Measurements from ENCODE around the gene GRIK1. TPM values are rescaled to one million over a fixed set of nuclear protein-coding genes. Genes with fewer than 3 reads are reported as not detected.
"Not testable (repeated sequence)": the region's sequence is repeated elsewhere in the genome, so short reads cannot be mapped to it uniquely, and the experiment has no call there.

Gene GRIK1
- total RNA-seq, 1 donor = not detected

DNA sequence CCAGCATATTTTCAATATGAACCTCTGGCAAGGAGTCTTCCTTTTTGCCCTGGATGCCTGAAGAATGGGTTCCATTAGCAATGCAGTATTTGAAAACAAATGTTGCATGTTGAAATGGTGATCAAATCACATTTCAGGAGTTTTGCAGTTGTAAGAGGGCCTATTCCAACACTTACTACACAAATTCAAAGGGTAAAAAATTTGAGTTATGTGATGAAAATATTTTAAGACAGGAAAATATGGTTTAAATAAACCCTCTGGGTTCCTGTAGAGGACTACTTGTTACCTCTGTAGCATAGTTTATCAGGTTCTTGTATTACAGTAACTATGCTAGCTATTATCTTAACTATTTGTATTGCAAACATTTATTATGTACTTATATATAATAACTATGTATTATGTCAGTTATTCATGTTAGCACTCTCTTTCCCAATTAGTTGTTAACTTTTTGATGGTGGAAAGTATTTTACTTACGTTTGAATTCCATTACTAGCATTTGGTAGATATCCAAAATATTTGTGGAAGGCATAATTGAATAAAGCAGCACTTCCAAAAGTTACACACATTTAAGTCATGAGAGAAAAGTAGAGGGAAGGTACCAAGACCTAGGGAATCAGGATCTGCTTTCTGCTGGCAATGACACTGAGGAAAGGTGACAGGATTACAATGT lies 312.9 kb downstream of the GRIK1 start:
- DNase-seq (ENCODE audit: low read depth in 2 of 3, low spot score in 2 of 3) = no peak

DNA sequence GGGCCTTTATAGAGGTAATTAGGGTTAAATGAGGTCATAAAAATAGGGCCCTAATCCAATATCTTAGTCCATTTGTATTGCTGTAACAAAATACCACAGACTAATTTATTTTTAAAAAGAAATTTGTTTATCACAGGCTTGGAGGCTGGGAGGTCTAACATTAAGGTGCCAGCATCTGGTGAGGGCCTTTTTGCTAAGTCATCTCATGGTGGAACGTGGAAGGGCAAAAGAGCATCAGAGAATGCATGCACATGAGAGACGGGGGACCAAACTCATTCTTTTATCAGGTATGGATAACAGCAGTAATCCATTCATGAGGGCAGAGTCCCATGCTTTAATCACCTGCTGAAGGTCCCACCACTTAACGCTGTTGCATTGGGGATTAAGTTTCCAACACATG lies 313.8 kb downstream of the GRIK1 start:
- DNase-seq (ENCODE audit: low read depth in 2 of 3, low spot score in 2 of 3) = no peak

DNA sequence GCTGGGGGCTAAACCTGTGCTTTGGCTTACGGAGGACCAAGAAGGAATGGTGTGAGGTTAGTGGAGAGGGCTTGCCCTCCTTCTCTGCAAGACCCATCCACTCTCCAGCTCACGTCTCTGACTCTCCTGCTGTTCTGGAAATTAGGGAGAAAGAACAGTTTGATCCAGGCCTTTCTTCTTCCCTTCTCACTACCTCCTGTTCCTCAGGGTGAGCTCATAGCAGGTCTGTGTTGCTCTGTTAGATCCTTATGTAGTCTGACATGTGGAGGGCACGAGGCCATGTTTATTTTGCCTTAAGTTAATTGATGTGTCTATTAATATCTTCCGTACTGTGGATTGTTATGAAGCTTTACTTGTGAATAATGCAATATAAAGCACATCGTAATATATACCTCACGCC lies 315.0 kb downstream of the GRIK1 start:
- no peak for DNase-seq (ENCODE audit: low read depth in 2 of 3, low spot score in 2 of 3)

DNA sequence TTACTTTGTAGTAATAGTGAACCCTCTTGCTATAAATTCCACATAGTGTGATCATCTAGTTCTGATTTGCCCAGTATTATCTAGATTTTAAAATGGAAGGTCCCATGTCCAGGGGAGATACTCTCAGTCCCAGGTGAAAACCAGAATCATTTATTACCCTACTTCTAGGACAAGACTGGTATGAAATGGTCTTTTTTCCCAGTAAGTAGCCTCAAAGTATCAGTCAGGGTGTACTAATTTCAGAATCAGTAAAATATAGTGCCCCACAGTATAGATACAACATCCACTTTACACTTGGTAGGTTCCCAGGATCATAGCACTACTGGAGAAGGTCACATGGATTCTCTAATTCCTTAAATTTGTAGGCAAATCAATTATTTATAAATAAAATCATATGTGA lies 318.3 kb downstream of the GRIK1 start:
- DNase-seq (ENCODE audit: low read depth in 2 of 3, low spot score in 2 of 3) = no peak

DNA sequence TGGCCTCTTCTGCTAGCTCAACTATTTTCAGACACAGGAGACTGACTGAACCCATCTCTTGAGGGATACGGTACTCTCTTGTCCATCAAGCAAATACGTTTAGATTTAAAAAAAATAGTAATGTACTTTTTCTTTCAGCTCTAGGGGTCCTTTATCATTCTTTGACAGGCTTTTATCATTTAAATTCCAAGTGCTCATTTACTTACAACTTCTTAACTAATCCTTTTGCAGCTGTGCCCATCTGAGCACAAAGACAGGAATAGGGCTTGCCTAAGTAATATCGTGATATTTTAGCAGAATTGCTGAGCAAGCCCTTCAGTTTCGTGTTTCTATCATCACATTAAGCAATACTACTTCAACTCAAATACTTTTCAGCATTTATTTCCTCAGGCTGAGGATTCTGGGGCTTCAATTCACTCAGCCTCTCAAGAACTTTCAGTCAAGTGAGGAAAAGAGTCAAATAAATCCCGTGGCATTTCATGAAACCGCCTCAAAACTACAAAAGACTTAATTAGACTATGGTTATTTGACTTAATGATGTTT lies 323.5 kb downstream of the GRIK1 start:
- no peak for DNase-seq (ENCODE audit: low read depth in 2 of 3, low spot score in 2 of 3)

DNA sequence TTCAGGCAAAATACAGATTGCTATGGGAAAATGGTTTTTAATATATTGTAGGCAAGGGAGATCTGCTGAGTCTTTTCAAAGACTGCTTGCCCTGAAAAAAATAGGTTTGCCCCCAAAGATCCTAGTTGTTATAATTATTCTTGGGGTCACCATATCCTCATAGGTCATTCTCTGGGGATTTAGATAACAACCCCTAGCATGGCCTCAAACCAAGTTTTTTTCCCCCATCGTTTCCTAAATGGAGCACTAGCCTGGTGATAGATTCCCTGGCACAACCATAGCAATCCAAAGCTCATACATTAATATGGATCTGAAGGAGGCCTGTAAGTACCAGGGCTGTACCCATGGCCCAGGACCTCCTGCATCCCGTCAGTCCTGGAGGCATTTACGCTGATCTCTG lies 325.9 kb downstream of the GRIK1 start:
- no peak for DNase-seq (ENCODE audit: low read depth in 2 of 3, low spot score in 2 of 3)

DNA sequence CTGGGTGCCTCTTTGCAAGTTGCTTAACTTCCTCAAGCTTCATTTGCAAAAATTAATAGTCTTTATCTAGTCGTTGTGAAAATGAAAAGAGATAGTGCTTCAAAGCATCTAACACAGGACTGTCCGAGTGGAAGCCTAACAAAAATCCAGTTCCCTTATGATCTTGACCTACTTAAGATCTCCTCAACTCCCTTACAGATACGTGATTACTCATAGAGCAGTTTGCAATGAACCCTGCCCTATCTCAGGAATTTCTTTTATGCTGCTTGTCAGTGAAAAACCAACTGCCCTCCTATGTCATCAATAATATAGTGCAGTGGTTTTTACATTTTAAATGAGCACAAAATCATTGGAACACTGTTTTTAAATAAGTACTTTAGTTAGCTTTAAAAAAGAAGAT lies 326.8 kb downstream of the GRIK1 start:
- no peak for DNase-seq (ENCODE audit: low read depth in 2 of 3, low spot score in 2 of 3)

DNA sequence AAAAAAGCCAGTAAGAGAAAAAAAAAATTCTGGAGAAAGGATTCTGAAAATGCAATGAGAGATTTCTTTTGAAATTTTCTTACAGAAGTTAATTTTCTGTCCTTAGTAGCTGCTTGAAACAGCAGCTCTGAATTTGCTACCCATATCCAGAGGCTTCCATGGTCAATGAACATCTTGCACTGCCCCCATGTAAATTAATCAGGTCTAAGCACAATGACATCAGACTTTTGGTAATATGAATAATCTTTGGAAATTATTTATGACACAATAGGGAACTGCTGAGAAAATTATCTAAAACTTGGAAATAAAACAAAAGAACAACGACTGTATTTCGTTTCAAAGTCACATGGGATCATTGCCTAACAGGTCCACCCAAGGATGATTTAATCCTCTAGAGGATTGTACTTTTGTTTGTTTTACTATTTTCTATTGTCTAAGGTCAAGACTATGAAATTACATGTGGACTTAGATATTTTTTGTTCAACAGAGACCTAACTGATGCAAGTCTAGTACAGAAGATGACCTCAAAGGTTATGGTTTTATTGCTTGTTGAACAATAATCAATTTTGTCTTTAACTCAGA lies 328.9 kb downstream of the GRIK1 start:
- DNase-seq (ENCODE audit: low read depth in 2 of 3, low spot score in 2 of 3) = no peak

DNA sequence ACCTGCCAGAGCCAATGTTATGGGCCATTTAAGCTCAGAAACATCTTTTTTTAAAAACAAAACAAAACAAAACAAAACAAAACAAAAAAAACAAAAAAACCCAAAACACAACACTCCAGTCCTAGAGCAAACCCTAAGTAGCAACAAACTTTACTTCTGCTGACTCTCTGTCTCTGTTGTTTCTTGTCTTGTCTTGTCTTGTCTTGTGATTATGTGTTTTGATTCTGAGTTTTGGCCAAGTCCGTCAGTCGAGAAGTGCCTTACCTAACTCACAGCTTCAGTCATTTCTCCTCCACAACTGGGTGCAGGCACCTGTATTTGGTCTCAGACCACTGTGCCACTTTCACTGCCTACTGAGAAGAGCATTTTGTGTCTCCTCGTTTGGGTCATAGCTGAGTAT lies 333.2 kb downstream of the GRIK1 start:
- DNase-seq (ENCODE audit: low read depth in 2 of 3, low spot score in 2 of 3) = no peak

DNA sequence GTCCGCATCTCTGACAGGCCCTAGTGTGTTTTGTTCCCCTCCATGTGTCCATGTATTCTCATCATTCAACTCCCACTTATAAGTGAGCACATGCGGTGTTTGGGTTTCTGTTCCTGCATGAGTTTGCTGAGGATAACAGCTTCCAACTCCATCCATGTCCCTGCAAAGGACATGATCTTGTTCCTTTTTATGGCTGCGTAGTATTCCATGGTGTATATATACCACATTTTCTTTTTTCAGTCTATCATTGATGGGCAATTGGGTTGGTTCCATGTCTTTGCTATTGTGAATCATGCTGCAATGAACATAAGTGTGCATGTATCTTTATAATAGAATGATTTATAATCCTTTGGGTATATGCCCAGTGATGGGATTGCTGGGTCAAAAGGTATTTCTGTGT lies 334.6 kb downstream of the GRIK1 start:
- DNase-seq (ENCODE audit: low read depth in 2 of 3, low spot score in 2 of 3) = not testable (repeated sequence)

DNA sequence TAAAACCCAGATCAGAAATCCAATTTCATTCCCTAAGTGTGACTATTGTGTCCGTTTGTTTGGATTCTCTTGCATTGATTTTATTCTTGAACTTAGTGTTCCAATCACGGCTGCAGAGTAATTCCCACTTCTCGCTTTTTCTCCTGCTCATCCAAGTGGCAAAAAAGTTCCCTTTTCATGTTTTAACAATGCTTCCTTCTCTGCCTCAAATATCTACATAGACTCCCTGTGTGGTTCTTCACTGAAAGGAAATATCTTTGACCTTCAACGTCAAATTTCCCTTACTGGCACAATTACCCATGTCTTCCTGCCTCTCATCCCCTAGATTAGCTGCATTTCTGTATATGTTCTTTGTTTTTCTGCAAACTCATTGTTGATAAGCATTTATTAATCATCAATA lies 335.7 kb downstream of the GRIK1 start:
- no peak for DNase-seq (ENCODE audit: low read depth in 2 of 3, low spot score in 2 of 3)

DNA sequence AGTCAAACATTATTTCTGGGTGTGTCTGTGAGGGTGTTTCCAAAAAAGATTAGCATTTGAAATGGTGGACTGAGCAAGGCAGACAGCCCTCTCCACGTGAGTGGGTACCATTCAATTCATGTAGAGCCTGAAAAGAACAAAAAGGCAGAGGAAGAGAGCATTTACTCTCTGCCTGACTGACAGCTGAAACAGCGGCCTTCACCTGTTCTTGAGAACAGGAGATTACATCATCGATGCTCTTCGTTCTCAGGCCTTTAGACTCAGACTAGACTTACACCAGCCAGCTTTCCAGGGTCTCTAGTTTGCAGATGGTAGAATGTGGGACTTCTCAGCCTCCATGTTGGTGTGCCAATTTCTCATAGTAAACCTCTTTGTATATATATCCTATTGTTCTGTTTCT lies 338.7 kb downstream of the GRIK1 start:
- no peak for DNase-seq (ENCODE audit: low read depth in 2 of 3, low spot score in 2 of 3)

DNA sequence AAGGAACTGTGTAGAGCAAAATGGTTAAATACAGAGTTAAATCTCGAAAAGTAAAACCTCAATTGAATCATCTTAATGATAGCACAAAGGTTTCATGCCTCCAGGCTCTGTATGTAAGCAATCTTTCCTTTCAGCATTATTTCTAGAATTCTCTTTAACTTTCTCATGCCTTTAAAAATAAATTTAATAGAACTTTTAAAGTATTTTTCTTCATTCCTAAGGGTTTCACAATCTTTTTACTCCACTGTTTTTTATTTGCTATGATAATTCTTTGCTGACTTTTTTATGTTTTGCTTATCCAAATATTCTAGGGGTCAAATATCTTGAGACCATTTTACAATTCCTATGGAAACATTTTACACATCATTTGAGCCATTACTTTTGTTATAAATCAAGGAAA lies 353.1 kb downstream of the GRIK1 start:
- DNase-seq (ENCODE audit: low read depth in 2 of 3, low spot score in 2 of 3) = no peak

DNA sequence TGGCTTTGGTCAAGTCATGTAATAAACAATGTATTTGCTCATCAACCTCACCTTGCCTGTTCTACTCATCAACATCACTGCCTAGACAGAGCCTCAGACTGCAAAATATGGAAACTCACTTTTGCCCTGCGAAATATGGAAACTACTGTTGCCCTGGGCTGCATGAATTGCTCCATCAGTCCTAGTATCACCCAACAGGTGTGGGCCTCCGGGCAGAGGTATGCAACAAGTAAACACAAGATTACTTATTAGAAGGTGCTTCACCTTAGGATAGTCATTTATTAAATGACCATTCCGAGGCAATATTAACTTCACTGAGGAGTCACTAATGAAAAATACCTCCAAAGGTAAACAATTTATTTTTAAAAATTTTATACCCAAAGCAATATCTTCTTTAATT lies 354.3 kb downstream of the GRIK1 start:
- no peak for DNase-seq (ENCODE audit: low read depth in 2 of 3, low spot score in 2 of 3)

DNA sequence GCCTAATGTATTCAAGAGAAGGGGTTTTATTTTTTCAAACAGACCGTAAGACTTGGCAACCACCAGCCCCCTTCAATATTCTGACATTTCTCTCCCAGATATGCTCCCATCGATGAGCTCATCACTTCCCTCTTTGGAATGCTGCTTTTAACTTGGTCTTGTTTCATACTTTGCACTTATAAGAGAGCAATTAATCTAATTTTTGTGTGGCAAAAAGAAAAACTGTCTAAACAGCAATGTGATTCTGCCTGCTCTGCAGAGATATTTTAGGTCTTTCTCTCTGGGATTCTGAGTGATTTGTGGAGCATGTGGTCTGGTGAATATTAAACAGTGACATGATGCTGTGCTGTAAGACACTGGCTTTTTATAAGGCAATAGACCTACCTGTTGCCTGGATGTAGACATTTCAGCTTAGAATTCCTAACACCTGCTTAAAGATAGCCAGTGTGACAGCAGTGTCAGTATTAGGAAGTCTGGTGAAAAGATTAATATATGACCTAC lies 356.3 kb downstream of the GRIK1 start:
- no peak for DNase-seq (ENCODE audit: low read depth in 2 of 3, low spot score in 2 of 3)

DNA sequence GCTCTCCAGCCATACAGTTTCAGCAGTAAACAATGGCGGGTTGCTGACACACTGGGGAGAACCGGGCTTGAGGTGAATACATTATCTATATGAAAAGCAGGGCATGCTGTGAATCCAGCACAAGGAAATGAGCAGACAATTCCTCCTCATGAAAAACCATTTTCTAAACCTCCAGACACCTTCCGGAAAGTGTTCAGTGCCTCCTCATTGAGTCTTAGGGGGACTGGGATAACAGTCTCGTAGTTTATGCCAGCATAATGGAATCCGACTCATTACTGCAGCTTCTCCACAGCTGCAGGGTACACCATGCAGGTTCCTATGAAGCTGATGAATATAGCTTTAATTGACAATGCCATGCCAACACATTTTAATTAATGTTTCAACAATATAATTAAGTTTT lies 356.9 kb downstream of the GRIK1 start:
- DNase-seq (ENCODE audit: low read depth in 2 of 3, low spot score in 2 of 3) = no peak

DNA sequence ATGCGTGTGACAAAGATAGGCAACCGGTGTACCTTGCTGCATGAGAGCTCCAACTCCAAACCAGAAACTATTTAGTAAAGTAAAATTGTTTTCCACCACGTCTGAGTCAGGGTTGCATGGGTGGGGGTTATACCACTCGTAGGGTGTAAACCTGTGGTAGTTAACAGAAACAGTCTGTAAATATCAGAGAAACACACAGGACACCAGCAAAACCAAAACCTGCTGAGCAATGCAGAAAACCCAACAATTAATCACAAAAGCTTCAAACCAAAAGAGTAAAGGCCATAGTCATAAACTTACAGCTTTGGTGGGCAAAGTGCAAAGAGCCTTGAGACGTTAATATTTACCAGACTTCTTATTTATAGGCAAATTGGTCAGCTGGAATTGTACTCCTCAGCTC lies 358.4 kb downstream of the GRIK1 start:
- no peak for DNase-seq (ENCODE audit: low read depth in 2 of 3, low spot score in 2 of 3)

DNA sequence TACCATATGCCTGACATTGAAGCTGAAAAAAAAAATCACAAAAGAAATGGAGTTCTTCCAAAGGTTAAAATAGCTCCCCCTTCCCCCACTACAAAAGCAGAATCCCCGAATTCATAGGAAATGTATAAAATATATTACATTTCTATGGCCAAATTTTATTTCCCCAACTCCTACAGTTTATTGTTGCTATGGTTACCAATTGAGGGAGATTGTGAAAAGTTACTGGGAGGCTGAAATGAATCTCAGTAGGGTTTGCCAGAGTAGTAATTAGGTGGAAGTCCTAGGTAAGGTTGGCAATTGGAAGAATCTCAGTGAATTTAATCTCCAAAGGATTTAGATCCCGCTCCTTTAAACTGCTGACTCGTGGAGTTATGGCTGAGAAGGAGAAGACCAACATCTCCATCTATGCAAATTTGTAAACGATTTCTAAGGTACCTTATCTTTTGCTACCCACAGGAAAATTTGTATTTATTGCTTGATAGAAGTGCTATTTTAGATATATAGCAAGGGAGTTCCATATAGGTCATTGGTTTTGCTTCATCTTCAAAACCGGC lies 359.0 kb downstream of the GRIK1 start:
- DNase-seq (ENCODE audit: low read depth in 2 of 3, low spot score in 2 of 3) = no peak

DNA sequence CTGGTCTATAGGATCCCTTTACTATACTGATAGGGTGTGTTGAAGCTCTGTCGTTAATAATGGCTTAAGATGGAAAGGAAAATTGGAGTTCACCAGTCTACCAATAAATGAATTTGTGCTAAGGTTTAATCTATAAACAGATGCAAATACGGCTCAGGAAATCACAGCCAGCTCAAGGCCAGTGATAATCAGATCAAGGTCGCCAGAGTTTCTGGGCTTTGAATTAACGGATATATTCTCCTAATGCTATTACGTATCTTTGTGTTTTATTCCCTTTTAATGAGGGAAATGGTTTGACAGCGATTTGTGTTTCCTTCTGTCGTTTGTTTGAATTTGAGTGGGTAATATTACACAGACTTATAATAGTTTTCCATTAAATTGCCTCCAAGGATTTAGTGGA lies 361.5 kb downstream of the GRIK1 start:
- no peak for DNase-seq (ENCODE audit: low read depth in 2 of 3, low spot score in 2 of 3)

DNA sequence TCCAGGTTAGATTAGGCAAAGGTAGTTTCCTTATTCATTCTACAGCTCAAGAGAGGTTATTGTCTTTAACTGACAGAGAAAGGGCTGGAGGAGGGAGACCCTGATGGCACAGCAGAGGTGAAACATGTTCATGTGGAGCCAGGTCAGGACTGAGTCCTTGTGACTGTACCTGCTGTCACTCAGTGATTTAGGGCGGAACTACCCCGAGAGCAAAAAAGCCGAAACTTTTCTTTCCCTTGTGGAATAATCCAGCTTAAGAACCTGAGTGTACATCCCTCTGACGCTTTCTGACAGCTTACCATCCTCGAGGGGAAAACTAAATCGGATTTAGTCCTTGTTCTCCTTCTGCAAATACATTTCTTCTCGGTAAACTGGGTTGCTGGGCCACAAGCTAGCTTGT lies 367.8 kb downstream of the GRIK1 start:
- DNase-seq (ENCODE audit: low read depth in 2 of 3, low spot score in 2 of 3) = no peak

DNA sequence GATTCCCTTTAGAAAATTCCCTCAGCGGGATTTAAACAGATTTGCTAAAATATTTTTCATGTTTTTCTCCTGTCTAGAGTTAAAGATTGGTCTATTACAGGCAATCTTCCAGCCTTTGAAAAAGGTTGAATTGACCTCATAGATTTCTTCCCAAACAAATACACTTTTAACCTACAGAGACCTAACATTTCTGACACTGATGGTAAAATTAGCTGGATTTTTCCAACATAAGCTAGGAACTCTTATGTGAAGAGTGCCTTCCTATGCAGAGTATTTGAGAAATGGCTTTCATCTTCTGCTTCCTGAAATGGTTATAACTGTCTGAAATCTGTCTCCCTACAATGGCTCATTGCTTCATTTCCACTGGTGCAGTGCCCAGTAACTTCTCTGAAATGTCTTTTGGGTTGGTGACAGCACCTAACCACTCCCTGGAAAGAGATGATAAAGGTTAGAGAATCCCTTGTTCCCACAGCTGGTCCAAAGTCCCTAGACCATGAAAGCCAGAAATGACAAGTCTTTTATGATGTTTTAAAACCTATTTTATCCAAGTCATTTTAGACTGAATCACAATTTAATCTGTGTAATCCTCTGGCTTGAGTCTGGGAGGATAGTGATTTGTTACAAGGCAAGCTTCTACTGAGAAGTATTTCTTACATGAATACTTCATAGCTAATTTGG lies 371.6 kb downstream of the GRIK1 start:
- DNase-seq (ENCODE audit: low read depth in 2 of 3, low spot score in 2 of 3) = no peak

Data from hematopoietic multipotent progenitor cell (in vitro differentiated cells).